ENCODE measurements around the gene POLK. TPM values are rescaled to one million over a fixed set of nuclear protein-coding genes. Genes with fewer than 3 reads are reported as not detected.

POLK gene
- total and polyA plus RNA-seq, 4 donors = 3.7 to 20.6 (median 9.8) TPM

- H3K4me1 ChIP-seq (ENCODE audit: control insufficient read depth in 4 of 4, insufficient read depth in 4 of 4, low read length in 3 of 4) = no peaks in the 10 kb centered on the region
- DNase-seq (ENCODE audit: low spot score) = no peak
- no peak overlapping the region for H3K9ac ChIP-seq (ENCODE audit: low read depth in 1 of 2, low read length in 2 of 2)
- H3K9me3 ChIP-seq (ENCODE audit: control insufficient read depth in 4 of 4, low read length in 3 of 4) = no peaks in the 10 kb centered on the region
- H3K4me3 ChIP-seq (ENCODE audit: low read depth in 1 of 3, low read length in 3 of 3) = no peak overlapping the region
- no peaks in the 10 kb centered on the region for H3K27me3 ChIP-seq (ENCODE audit: control insufficient read depth in 4 of 4, insufficient read depth in 4 of 4, low read length in 3 of 4)
- H3K27ac ChIP-seq (ENCODE audit: low read depth in 1 of 2, low read length in 2 of 2) = no peak overlapping the region
- no peaks in the 10 kb centered on the region for H3K36me3 ChIP-seq (ENCODE audit: control insufficient read depth in 4 of 4, insufficient read depth in 3 of 4, low read depth in 1 of 4, low read length in 3 of 4)
- TF ChIP-seq NR2F2 (IDR thresholded peaks at IDR 0.05) = no peak
- no peak for TF ChIP-seq RAD21 (IDR thresholded peaks at IDR 0.05)
- no peak for TF ChIP-seq SP1 (IDR thresholded peaks at IDR 0.05)
- no peak for TF ChIP-seq GABPA (IDR thresholded peaks at IDR 0.05 in 1 of 2, conservative IDR thresholded peaks at IDR 0.05 in 1 of 2)
- no peak for TF ChIP-seq MAX (IDR thresholded peaks at IDR 0.05)
- TF ChIP-seq YY1 (IDR thresholded peaks at IDR 0.05) = no peak
- no peak for TF ChIP-seq FOXA2 (IDR thresholded peaks at IDR 0.05)
- TF ChIP-seq HNF4G (IDR thresholded peaks at IDR 0.05) = no peak
- no peak for TF ChIP-seq CTCF (IDR thresholded peaks at IDR 0.05; ENCODE audit: low read depth, low read length, missing input control)
- TF ChIP-seq TAF1 (conservative IDR thresholded peaks at IDR 0.05) = no peak
- TF ChIP-seq FOXA1 (IDR thresholded peaks at IDR 0.05) = no peak
- TF ChIP-seq REST (IDR thresholded peaks at IDR 0.05) = no peak
- TF ChIP-seq HNF4A (conservative IDR thresholded peaks at IDR 0.05) = no peak
- no peak for TF ChIP-seq EGR1 (IDR thresholded peaks at IDR 0.05; ENCODE audit: low read depth in 2 of 2)
Measured at GRCh38 chr5:75640395-75640794, 128.7 kb downstream of the POLK start.

GRCh38 chr5:75640826-75641225 is 129.1 kb downstream of the POLK start:
- no peak overlapping the region for H3K4me3 ChIP-seq (ENCODE audit: low read depth in 1 of 3, low read length in 3 of 3)
- no peaks in the 10 kb centered on the region for H3K9me3 ChIP-seq (ENCODE audit: control insufficient read depth in 4 of 4, low read length in 3 of 4)
- no peak overlapping the region for H3K27ac ChIP-seq (ENCODE audit: low read depth in 1 of 2, low read length in 2 of 2)
- WGBS = 90% methylated on average over 2 of the region's 2 CpGs
- no peaks in the 10 kb centered on the region for H3K4me1 ChIP-seq (ENCODE audit: control insufficient read depth in 4 of 4, insufficient read depth in 4 of 4, low read length in 3 of 4)
- TF ChIP-seq RAD21 (IDR thresholded peaks at IDR 0.05) (no peak), GABPA (IDR thresholded peaks at IDR 0.05 in 1 of 2, conservative IDR thresholded peaks at IDR 0.05 in 1 of 2) (no peak), TAF1 (conservative IDR thresholded peaks at IDR 0.05) (no peak), YY1 (IDR thresholded peaks at IDR 0.05) (no peak), ATF3 (IDR thresholded peaks at IDR 0.05) (no peak), EGR1 (IDR thresholded peaks at IDR 0.05; ENCODE audit: low read depth in 2 of 2) (no peak), FOXA1 (IDR thresholded peaks at IDR 0.05) (no peak), CTCF (IDR thresholded peaks at IDR 0.05; ENCODE audit: low read depth, low read length, missing input control) (no peak), ZBTB33 (IDR thresholded peaks at IDR 0.05) (no peak), RXRA (IDR thresholded peaks at IDR 0.05) (no peak), MAX (IDR thresholded peaks at IDR 0.05) (no peak), HNF4A (conservative IDR thresholded peaks at IDR 0.05) (no peak), SP1 (IDR thresholded peaks at IDR 0.05) (no peak), REST (IDR thresholded peaks at IDR 0.05) (no peak)
- no peaks in the 10 kb centered on the region for H3K36me3 ChIP-seq (ENCODE audit: control insufficient read depth in 4 of 4, insufficient read depth in 3 of 4, low read depth in 1 of 4, low read length in 3 of 4)
- no peak overlapping the region for H3K9ac ChIP-seq (ENCODE audit: low read depth in 1 of 2, low read length in 2 of 2)
- no peaks in the 10 kb centered on the region for H3K27me3 ChIP-seq (ENCODE audit: control insufficient read depth in 4 of 4, insufficient read depth in 4 of 4, low read length in 3 of 4)
- DNase-seq (ENCODE audit: low spot score) = no peak
